Transverse colon (tissue), 4 donors: ENCODE results near the gene SULT1C3. TPM values are rescaled to one million over a fixed set of nuclear protein-coding genes. Genes with fewer than 3 reads are reported as not detected.

ENCODE experiments used
- DNase-seq: peaks from one replicate; pipeline ENCODE4 v3.0.0-alpha.2; 2019
- H3K27ac ChIP-seq, 4 donors: fragments of 200-600 bp; sonication (generic); 2 replicates each; pipeline ENCODE4 v1.5.1; 2016 to 2018; ENCODE audit warnings: inconsistent platforms in 4 of 4
- H3K27me3 ChIP-seq: fragments of 200-600 bp; sonication (generic); 2 replicates; pipeline ENCODE4 v1.5.1; 2017; ENCODE audit warnings: inconsistent platforms
- H3K36me3 ChIP-seq, 4 donors: fragments of 200-600 bp; sonication (generic); 2 replicates each; pipeline ENCODE4 v1.5.1; 2017 to 2019; ENCODE audit warnings: inconsistent platforms in 4 of 4
- H3K4me1 ChIP-seq, 4 donors: fragments of 200-600 bp; sonication (generic); 2 replicates each; pipeline ENCODE4 v1.5.1; 2017 to 2020; ENCODE audit warnings: inconsistent platforms in 4 of 4
- H3K4me3 ChIP-seq, 4 donors: fragments of 200-600 bp; sonication (generic); 1 replicate in 1 of 4; 2 replicates in 3 of 4; pipeline versions ENCODE4 v1.5.1 to v1.6.1; 2017 to 2019; ENCODE audit warnings: inconsistent platforms in 4 of 4
- H3K9me3 ChIP-seq, 2 donors: fragments of 200-600 bp; sonication (generic); 2 replicates each; pipeline ENCODE4 v1.5.1; 2017 to 2019; ENCODE audit warnings: inconsistent platforms in 2 of 2
- EP300 ChIP-seq: sonication (generic); formaldehyde crosslinking; IDR thresholded peaks from one replicate; pipeline ENCODE4 v1.6.1; 2017; ENCODE audit warnings: antibody characterized with exemption, low read depth
- POLR2A ChIP-seq: fragments of 450-650 bp; IDR thresholded peaks from one replicate; pipeline ENCODE4 v1.6.1; 2016; ENCODE audit warnings: antibody characterized with exemption, mild to moderate bottlenecking, moderate library complexity
- POLR2AphosphoS5 ChIP-seq, 3 donors: sonication (generic); formaldehyde crosslinking; IDR thresholded peaks; one replicate each; pipeline ENCODE4 v1.6.1; 2016; ENCODE audit warnings: antibody characterized with exemption in 3 of 3
- WGBS, 2 donors: methylation state at CpG; one replicate each; pipeline ENCODE4 v1.1.5; 2018; ENCODE audit warnings: low coverage in 1 of 2; 5-methylcytosine and 5-hydroxymethylcytosine counted together
- in situ Hi-C, 4 donors: fragments of 200-750 bp; cut with MboI; loops; one replicate each; pipeline versions ENCODE4 v1.15.0 to v1.15.1; 2017; ENCODE audit warnings: low sequenced_read_pairs in 3 of 4, low pct_ligation_motif_present in 1 of 4, low pct_unique_long_range_greater_than_20kb in 1 of 4
- intact Hi-C: fragments of 100-400 bp; cut with DNase I; formaldehyde crosslinking; loops from one replicate; pipeline ENCODE4 v1.15.1; 2023; ENCODE audit warnings: low total_unique reads
- total RNA-seq, 4 donors: library from RNA; depleted of rRNA; stranded (reverse); fragments of >200 nt; gene quantifications; one replicate each; pipeline ENCODE4 v1.1.0, GENCODE V29; 2016
- TF ChIP-seq, protein P1 (sequence below), 5 experiments: fragments of 200-600 bp in 3 of 5; fragments of 450-650 bp in 2 of 5; sonication (generic) in 3 of 5; IDR thresholded peaks; 1 replicate in 2 of 5; 2 replicates in 3 of 5; pipeline ENCODE4 v1.5.1; 2016 to 2017; ENCODE audit warnings: antibody characterized with exemption in 5 of 5, inconsistent platforms in 3 of 5, mild to moderate bottlenecking in 2 of 5, moderate library complexity in 1 of 5

SULT1C3 gene
- total RNA-seq, 4 donors from 2014 or later: not detected

DNA sequence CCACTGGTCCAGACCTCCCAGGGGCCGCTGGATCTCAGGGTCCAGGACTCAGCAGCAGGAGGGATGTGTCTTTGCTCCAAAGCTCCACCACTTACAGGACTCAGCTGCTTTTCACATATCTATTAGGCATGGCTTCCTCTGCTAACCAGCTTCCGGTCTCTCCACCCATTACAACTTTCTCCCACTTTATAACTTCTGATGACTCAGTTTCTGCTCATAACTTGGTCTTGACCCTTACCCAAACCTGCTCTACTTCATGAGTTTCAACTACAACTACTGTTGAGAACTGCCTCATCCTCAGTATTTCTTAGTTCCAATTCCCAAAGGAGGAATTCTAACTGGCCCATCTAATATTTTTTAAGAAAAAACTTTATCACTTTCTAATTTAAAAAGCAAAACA, 66.1 kb downstream of the SULT1C3 start:
- TF ChIP-seq POLR2AphosphoS5 (IDR thresholded peaks at IDR 0.05) (no peak), POLR2A (no peak), EP300 (no peak)
- TF ChIP-seq, protein P1, sequence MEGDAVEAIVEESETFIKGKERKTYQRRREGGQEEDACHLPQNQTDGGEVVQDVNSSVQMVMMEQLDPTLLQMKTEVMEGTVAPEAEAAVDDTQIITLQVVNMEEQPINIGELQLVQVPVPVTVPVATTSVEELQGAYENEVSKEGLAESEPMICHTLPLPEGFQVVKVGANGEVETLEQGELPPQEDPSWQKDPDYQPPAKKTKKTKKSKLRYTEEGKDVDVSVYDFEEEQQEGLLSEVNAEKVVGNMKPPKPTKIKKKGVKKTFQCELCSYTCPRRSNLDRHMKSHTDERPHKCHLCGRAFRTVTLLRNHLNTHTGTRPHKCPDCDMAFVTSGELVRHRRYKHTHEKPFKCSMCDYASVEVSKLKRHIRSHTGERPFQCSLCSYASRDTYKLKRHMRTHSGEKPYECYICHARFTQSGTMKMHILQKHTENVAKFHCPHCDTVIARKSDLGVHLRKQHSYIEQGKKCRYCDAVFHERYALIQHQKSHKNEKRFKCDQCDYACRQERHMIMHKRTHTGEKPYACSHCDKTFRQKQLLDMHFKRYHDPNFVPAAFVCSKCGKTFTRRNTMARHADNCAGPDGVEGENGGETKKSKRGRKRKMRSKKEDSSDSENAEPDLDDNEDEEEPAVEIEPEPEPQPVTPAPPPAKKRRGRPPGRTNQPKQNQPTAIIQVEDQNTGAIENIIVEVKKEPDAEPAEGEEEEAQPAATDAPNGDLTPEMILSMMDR (IDR thresholded peaks at IDR 0.05): no peak
- Histone ChIP-seq H3K27me3 (no peaks in the 10 kb centered on the region), H3K4me3 (no peak overlapping the region), H3K36me3 (no peaks in the 10 kb centered on the region), H3K27ac (no peak overlapping the region), H3K9me3 (no peaks in the 10 kb centered on the region), H3K4me1 (no peaks in the 10 kb centered on the region)
- 80 to 91% methylated on average over 1 to 2 of the region's 2 CpGs for WGBS, 2 donors
- DNase-seq: no peak
- in situ Hi-C loops (no loop called here), intact Hi-C loops (no loop called here)

DNA sequence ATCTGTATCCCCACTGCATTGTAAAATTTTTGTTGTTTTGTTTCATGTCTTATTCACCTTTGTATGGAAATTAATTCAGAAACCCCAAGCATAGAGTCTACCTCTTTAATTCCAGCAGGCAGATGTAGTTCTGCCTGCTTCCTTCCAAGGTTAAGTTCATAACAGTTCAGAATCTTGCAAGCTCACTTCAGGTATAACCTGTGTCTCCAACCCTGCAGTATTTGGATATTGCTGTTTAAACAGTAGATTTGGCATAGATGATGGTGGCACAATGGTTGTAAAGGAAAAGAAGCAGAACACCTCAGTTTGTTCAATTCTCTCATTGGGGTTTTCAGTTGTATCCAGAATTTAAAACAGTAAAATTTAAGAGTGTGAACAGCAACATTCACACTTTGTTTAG, 70.1 kb downstream of the SULT1C3 start:
- Histone ChIP-seq H3K4me3 (no peak overlapping the region), H3K4me1 (peaks cover 0 to 9% (median 7%) of the 10 kb centered on the region in 4 donors), H3K27me3 (no peaks in the 10 kb centered on the region), H3K9me3 (no peaks in the 10 kb centered on the region), H3K36me3 (no peaks in the 10 kb centered on the region), H3K27ac (no peak overlapping the region)
- in situ Hi-C loops: no loop called here
- no peak for DNase-seq
- no peak for TF ChIP-seq POLR2AphosphoS5 (IDR thresholded peaks at IDR 0.05)
- TF ChIP-seq, protein P1 (IDR thresholded peaks at IDR 0.05): no peak
- no peak for TF ChIP-seq POLR2A
- no peak for TF ChIP-seq EP300
- intact Hi-C loops: no loop called here

Other genes starting within 250 kb of the SULT1C3 start
- gene SULT1C2, start 48.9 kb downstream of the SULT1C3 start, total RNA-seq: not detected
- under 1 TPM in 2 of 4 donors, not detected in 2; 0.27 to 0.79 TPM for gene SULT1C4, start 138.0 kb downstream of the SULT1C3 start, total RNA-seq
- 100 to 1,000 TPM in 1 of 4 donors, 10 to 100 TPM in 3; 27.5 to 120 (median 75.9) TPM for gene GCC2, start 209.2 kb downstream of the SULT1C3 start, total RNA-seq